HG03378 (cell line): Measurements from ENCODE around the gene FBXO48.

ENCODE experiments used
- ATAC-seq: cut with Tn5 transposase; IDR thresholded peaks from one replicate; pipeline ENCODE4 v1.9.1; 2021; ENCODE audit warnings: mild to moderate bottlenecking, moderate library complexity; ENCODE audit not compliant: unreplicated experiment

The FBXO48 gene

DNA sequence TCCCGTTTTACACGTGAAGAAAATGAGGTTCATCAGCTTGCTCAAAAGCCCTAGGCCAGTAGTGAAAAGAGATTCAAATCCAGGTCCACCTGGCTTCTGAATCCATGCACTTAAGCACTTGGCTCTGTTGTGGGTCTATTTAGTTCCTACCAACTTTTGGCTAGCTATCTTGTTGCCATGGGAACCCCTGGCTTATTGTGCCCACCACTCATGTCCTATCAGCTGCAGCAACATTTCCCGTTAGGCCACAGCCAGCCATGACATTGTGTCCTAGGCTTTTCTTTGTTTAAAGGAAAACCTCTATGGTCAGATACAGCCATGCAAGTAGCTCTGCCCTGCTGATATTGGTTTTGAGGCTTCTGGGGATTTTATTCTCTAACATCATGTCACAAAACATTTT is 52.2 kb downstream of the FBXO48 start:
- ATAC-seq: no peak

DNA sequence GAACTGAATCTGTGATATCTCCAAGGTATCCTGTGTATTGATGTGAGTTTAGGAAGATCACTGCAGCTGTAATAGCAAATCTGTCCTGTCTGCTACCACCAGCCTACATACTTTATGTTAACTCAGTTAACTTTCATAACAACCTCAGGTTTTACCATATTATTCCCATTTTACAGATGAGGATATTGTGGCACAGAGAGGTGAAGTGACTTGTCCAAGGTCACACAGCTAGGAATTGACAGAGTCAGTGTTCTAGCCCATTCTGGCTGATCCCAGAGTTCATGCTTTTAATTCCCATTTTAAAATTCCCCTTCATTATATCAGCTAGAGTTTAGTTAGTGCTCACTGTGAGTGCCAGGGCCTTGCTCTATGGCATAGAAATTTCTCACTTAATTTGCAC is 52.6 kb downstream of the FBXO48 start:
- no peak for ATAC-seq

DNA sequence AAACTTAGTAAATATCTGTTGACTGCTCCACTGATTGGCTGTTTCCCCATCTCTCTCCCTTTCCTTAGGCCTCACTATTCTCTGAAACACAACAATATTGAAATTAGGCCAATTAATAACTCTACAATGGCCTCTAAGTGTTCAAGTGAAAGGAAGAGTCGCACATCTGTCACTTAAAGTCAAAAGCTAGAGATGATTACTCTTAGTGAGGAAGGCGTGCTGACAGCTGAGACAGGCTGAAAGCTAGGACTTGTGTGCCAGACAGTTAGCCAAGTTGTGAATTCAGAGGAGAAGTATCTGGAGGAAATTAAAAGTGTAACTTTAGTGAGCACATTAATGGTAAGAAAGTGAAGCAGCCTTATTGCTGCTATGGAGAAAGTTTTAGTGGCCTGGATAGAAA is 53.6 kb downstream of the FBXO48 start:
- no peak for ATAC-seq

DNA sequence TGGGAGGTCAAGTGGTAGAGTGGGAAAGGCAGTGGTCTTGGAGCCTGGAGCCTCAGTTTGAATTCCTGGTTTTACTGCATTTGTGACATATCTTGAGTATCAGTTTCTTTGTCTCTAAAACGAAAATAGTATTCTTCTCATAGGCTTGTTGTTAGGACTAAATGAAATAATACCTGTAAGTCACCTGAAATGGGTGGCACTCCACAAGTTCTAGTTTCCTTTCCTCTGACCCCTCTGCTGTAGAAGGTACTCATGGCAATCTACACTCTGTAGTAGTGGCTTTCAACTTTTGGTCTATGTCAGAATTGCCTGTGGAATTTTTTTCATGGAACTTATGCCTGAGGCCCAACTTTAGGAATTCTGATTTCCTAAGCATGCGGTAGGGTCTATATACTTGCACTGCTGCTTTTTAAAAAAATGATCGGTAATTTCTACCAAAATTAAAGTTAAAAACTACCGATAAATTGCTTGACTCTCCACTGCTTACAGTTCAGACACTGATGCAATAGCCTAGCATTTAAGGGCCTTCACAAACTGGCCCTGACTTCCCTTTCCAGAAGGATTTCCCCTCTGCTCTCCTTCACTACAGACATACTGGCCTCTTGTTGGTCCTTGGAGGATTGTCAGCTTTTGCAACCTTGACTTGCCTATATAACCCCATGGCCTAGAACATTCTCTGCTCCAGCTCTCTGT is 54.8 kb downstream of the FBXO48 start:
- peak; percentile 24 for ATAC-seq

- ATAC-seq: peak; percentile 98
Observed at GRCh38 chr2:68411397-68412126, 55.5 kb downstream of the FBXO48 start.
